Amniotic stem cell (primary cell): ENCODE data around the gene WDR90.
A peak's percentile ranks its signal among the peaks of the same experiment; 100 is the strongest.

Experiments
- DNase-seq: peaks from one replicate; lab custom pipeline; 2025; lab: John Stamatoyannopoulos, UW

The WDR90 gene

GRCh38 chr16:708019-708418, 58.9 kb downstream of the WDR90 start:
- DNase-seq = no peak

GRCh38 chr16:708959-709358, 59.8 kb downstream of the WDR90 start:
- DNase-seq = no peak

GRCh38 chr16:709566-710499, 60.7 kb downstream of the WDR90 start:
- no peak for DNase-seq

GRCh38 chr16:710500-711075, 61.4 kb downstream of the WDR90 start:
- no peak for DNase-seq

GRCh38 chr16:711084-711483, 61.9 kb downstream of the WDR90 start:
- DNase-seq = no peak

- no peak for DNase-seq
These were observed 62.6 kb downstream of the WDR90 start for GRCh38 chr16:711548-712320.

- peak; percentile 85 for DNase-seq
These were observed 63.6 kb downstream of the WDR90 start for GRCh38 chr16:712740-713250.

GRCh38 chr16:714079-714478, 64.9 kb downstream of the WDR90 start:
- DNase-seq = no peak

- DNase-seq = peak; percentile 86
These were observed 65.7 kb downstream of the WDR90 start, which contains the start of gene METRN for GRCh38 chr16:714558-715476. METRN (plus strand) TSS chr16:715118; CDS start chr16:715290, 172 bp downstream.

- DNase-seq = no peak
These were observed 66.5 kb downstream of the WDR90 start for GRCh38 chr16:715477-716199.

- no peak for DNase-seq
These were observed 67.0 kb downstream of the WDR90 start for GRCh38 chr16:716200-716568.

- DNase-seq = no peak
These were observed 67.7 kb downstream of the WDR90 start for GRCh38 chr16:716768-717325.
